Fibroblast of upper back skin (primary cell): Measurements from ENCODE around the gene CDK7.
"Not testable (repeated sequence)": the region's sequence is repeated elsewhere in the genome, so short reads cannot be mapped to it uniquely, and the experiment has no call there.

Experiments used
- DNase-seq: peaks from one replicate; pipeline ENCODE4 v3.0.0-alpha.2; 2013

The CDK7 gene

DNA sequence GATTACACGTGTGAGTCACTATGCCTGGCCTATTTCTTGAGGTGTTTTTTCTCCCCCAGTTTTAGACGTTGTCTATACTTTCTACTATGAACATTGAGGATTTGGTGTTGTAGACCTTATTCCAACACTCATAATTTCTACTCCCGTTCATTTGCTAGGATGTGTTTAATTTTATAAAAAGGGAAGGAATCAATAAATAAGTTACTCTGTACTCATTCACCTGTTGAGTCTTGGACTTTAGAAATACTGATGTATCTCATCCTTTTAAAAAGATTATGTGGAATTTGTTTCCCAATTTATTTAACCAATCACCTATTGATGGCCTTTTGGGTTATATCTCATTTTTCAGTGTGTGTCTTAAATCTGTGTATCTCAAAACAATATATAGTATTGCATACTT is 3.2 kb downstream of the CDK7 start:
- no peak for DNase-seq

DNA sequence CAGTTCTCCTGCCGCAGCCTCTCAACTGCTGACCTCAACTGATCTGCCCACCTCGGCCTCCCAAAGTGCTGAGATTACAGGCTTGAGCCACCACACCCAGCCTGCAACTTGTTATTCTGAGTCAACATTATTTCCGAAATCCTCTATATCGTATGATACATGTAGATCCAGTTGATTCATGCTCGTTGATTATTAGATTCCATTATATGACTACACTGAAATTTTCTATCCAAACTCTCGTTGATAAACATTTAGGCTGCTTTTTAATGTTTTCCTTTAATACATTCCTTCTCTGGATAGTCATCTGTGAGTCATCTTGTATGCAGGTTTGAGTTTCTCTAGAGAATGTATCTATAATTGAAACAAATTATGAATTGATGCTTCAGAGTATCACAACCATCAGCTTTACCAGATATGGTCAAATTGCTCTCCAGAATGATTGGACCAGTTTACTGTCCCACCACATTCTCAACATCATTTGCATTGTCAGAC is 4.1 kb downstream of the CDK7 start:
- peak; percentile 89 for DNase-seq

DNA sequence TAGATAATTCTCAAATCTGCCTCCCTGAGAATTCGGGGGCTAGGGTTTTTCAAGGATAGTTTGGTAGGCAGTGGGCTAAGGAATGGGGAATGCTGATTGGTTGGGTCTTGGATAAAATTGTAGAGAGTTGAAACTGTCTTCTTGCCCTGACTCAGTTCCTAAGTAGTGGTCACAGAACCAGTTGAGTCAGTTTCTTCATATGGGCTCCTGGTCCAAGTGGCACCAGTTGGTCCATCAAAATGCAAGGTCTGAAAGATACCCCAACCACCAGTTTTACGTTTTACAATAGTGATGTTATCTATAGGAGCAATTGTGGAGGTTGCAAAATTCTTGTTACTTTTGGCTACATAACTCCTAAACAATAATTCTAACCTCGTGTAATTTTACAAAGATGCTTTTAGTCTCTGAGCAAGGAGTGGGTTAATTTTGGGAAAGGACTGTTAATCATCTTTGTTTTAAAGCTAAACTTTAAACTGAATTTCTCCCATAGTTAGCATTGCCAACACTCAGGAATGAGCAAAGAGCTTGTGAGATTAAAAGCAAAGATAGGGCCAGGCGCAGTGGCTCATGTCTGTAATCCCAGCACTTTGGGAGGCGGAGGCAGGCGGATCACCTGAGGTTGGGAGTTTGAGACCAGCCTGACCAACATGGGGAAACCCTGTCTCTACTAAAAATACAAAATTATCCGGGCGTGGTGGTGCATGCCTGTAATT is 7.7 kb downstream of the CDK7 start:
- no peak for DNase-seq

DNA sequence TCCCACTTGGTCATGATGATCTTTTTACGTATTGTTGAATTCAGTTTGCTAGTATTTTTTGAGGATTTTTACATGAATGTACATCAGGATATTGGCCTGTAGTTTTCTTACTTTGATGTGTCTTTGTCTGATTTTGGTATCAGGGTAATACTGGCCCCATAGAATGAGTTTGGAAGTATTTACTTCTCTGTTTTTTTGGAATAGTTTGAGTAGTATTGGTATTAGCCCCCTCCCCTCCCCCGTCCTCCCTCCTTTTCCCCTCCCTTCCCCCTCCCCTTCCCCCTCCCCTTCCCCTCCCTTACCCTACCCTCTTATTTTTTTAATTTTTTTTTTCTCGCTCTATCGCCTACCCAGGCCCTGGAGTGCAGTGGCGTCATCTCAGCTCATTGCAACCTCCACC is 10.3 kb downstream of the CDK7 start:
- no peak for DNase-seq

DNA sequence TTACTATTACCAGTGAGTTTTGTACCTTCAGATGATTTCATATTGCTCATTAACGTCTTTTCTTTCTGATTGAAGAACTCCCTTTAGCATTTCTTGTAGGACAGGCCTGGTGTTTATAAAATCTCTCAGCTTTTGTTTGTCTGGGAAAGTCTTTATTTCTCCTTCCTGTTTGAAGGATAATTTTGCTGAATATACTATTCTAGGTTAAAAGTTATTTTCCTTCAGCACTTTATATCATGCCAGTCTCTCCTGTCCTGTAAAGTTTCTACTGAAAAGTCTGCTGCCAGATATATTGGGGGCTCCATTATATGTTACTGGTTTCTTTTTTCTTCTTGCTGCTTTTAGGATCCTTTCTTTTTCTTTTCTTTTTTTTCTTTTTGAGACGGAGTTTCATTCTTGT is 13.3 kb downstream of the CDK7 start:
- no peak for DNase-seq

DNA sequence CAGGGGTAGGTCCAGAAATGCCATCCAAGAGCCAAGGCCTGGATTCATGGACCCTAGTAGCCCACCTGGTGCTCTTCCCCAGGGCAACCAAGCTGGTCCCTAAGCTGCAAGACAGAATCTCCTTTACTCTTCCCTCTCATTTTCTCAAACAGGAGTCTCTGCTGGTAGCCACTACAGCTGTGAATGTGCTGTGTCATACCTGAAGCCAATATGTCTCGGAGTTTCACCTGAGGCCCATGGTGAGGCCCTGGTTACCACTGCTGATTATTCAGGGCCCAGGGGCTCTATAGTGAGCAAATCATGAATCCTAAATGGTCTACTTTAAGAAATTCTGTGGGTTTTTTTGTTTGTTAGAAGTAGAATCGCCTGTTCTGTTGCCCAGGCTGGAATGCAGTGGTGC is 15.9 kb downstream of the CDK7 start:
- no peak for DNase-seq

- no peak for DNase-seq
Measured at GRCh38 chr5:69252437-69252836, 17.8 kb downstream of the CDK7 start.

GRCh38 chr5:69255940-69256339 is 21.3 kb downstream of the CDK7 start:
- not testable (repeated sequence) for DNase-seq

GRCh38 chr5:69257577-69257976 is 22.9 kb downstream of the CDK7 start:
- no peak for DNase-seq

DNA sequence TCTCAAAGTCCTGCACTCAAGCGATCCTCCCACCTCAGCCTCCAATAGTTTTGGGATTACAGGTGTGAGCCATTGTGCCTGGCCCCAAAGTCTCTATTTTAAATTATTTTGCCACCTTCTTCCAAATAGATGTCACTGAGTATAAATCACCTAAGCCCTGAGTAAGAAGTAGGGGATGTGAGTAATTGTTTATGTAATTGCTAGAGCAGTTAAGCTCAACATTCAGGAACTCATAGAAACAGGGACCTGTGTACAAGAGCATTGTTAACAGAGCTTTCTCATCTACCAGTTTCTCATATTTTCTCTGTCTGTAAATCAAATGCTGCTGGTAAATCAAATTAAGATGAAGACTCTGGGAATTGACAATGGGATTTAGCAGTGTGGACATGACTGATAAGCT is 26.3 kb downstream of the CDK7 start:
- no peak for DNase-seq

GRCh38 chr5:69265931-69266330 is 31.2 kb downstream of the CDK7 start:
- no peak for DNase-seq

DNA sequence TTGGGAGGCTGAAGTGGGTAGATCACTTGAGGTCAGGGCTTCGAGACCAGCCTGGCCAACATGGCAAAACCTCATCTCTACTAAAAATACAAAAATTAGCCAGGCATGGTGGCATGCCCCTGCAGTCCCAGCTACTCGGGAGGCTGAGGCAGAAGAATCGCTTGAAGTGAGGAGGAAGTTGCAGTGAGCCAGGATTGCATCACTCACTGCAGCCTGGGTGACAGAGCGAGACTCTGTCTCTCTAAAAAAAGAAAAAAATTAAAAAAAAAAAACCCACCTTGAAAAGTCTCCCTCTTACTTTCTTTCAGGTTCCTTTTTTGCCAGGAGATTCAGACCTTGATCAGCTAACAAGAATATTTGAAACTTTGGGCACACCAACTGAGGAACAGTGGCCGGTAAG is 34.2 kb downstream of the CDK7 start:
- no peak for DNase-seq

- DNase-seq, result no peak
Measured at GRCh38 chr5:69270840-69271239, 36.2 kb downstream of the CDK7 start.

DNA sequence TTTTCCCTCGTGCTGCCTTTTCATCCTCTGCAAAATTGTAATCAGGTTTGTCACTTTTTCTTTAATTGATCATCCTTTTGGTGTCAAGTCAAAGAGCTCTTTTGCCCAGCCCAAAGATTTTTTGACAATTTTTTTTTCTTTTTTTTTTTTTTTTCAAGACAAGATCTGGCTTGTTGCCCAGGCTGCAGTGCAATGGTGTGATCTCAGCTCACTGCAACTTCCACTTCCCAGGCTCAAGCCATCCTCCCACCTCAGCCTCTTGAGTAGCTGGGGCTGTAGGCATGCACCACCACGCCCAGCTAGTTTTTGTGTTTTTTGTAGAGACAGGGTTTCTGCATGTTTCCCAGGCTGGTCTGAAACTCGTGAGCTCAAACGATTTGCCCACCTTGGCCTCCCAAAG is 36.7 kb downstream of the CDK7 start:
- peak; percentile 58 for DNase-seq

DNA sequence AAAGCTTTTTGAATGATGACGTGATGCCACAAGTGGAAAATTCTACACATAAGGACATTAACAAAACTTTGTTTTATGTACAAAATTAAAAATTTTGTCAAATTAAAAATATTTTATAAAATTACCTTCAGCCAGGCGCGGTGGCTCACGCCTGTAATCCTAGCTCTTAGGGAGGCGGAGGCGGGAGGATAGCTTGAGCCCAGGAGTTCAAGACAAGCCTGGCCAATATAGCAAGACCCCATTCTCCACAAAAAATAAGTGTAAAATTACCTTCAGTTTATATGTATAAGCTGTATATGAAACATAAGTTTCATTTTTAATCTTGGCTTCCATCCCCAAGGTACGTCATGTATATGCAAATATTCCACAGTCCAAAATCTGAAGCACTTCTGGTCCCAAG is 40.9 kb downstream of the CDK7 start:
- no peak for DNase-seq

DNA sequence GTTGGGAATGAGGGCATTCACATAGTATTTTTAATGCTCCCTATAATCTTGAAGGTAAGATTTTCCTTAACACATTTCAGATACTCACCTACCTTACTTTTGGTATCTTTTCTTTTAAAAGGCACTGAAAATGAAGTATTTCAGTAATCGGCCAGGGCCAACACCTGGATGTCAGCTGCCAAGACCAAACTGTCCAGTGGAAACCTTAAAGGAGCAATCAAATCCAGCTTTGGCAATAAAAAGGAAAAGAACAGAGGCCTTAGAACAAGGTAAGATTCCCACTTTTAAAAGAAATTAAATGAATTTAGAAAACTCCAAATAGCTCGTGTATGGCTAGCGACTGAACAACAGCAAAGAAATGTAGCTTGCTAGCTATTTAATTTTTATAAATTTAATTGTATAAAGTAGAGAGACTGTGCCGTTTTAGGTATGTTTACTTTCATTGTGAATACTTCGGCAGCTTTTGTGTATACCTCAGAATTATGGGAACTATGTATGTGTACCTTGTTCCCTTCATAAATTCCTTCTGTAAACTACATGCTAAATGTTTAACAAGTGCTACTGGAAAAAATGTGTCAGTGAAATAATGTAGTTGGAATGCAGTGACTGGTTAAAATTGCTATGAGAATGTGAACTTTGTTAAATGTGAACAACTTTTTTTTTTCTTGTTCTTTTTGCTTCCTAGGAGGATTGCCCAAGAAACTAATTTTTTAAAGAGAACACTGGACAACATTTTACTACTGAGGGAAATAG is 41.9 kb downstream of the CDK7 start:
- DNase-seq, result peak; percentile 55

DNA sequence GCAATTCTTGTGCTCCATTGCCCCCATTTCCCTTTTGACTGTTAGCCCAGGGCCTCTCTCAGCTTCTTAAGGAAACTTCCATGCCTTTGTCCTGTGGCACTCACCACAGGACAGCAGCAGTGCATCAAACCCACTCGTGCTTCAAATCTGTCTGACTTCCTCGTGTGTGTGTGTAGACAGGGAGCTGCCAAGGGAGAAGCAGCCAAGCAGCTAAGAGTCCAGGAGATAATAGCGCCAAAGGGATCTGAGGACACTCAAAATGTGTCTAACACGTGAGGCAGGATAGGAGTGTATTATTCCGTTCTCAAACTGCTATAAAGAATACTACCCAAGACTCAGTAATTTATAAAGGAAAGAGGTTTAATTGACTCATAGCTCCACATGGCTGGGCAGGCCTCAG is 44.8 kb downstream of the CDK7 start:
- DNase-seq, result no peak

- no peak for DNase-seq
Measured at GRCh38 chr5:69281114-69281513, 46.4 kb downstream of the CDK7 start.

DNA sequence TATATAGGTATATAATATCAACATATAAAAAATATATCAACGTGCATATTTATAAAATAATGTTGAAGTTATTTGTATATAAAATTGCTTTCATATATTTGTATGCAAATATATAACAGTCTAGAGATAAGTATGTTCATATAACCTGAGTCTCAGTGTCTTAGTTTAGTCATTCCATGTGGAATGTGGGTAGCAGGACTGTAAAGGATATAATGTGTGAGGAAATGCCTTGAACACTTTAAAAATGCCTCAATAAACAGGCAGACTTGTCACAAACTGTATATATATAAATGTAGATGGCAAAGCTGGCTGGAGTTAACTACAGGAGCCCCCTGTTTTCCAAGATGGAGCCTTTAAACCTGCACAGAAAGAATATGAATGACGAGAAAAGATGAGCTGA is 49.5 kb downstream of the CDK7 start:
- DNase-seq, result no peak

DNA sequence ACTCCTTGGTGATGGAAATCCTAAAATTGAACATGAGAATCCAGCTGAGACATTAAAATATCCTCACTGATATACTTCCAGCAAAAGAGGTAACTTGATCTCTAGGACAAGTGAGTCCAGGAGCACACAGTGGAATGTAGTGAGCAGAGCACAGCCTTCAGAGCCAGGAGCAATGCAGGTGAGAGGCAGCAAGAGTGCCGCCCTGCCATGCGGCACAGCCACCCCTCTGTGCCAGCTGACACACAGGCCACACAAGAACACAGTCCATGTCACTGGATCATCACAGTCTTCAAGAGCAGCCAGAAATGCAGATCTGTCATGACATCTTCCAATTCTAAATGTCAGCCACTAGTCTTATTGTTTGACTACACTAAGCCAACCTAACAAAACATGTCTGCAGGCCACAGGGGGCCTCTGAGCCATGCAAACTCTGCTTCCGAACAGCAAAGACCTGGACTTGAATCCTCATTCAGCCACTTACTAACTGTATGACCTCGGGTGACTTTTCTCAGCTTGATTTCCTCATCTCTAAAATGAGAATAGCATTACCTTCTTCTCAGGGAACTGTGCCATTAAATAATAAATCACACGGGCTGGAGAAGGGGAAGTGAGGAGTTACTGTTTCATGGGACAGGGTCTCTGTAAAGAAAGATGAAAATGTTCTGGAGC is 50.9 kb downstream of the CDK7 start:
- DNase-seq, result peak; percentile 25

DNA sequence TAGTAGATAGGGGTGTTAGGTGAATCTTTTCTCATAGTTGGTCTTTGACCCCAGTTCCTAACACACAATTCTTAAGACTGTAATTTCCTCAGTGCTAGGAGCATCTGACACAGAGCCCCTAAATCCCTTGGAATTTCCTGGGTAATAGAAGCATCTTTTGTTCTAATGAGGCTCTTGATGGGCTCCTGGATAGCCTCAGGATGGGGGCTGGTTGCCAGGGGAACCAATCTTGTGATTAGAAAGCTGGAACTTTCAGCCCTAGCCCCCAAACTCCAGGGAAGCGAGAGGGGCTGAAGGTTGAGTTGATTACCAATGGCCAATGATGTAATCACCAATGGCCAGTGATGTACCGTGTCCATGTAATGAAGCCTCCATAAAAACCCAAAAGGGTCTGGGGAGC is 53.4 kb downstream of the CDK7 start:
- DNase-seq, result no peak

GRCh38 chr5:69288688-69289087 is 54.0 kb downstream of the CDK7 start:
- no peak for DNase-seq

- no peak for DNase-seq
Measured at GRCh38 chr5:69292306-69292705, 57.6 kb downstream of the CDK7 start.

DNA sequence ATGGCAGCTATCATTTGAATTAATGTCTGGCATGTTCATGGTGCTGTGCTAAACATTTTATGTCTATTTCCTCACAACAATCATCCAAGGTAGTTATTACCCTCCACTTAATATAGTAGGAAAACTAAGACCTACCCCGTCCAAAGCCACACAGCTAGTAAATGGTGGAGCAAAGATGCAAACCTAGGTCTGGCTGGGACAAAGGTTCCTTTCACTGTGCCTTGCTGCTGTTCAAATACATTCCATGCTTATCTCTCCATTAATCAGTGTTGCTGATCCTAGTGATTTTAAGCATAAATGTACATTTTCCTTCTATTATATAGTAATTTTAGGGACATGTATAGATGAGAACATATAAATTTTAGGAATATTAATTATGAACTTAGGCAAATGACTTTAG is 59.2 kb downstream of the CDK7 start:
- DNase-seq, result no peak
